ENCODE data around the gene RANBP3.
"Not testable (repeated sequence)": the region's sequence is repeated elsewhere in the genome, so short reads cannot be mapped to it uniquely, and the experiment has no call there.

RANBP3 gene

DNA sequence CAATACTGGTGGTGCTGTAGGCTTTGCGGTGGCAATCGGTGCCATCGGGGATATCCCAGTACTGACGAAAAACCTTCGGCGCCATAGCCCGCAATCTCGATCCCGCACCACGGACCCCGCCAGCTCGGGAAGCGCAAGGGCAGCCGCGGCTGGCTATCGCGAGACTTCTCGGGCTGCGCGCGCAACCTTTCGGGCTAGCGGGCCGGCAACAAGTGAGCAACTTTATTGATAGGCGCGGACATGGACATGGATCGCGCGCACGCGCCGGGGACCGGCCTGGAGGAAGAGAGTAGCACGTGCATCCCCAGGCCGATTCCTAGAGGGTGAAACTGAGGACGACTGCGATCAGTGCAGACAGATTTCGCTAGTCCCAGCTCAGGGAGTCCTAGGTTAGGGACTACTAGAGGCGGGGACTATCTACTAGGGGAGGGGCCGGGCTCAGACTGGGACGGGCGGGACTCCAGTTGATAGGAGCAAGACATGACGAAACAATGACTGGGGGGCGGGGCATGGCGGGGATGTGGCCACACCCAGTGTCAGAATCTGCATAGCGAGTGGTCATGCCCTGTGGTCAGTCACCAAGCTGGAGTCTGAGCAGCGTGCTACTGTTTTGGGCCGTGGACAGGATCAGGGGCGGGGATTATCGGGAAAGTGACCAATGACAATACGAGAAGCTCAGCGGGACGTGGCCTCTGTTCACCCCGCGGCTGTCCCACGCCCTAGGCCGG, 74.2 kb downstream of the RANBP3 start, which contains the start of gene NDUFA11:
Gene NDUFA11, minus strand, starts transcription at position 167 of the 728 bp plus-strand sequence. Its CDS starts 82 bp downstream, at position 85.
- DNase-seq (ENCODE audit: low read depth): peak; percentile 96

DNA sequence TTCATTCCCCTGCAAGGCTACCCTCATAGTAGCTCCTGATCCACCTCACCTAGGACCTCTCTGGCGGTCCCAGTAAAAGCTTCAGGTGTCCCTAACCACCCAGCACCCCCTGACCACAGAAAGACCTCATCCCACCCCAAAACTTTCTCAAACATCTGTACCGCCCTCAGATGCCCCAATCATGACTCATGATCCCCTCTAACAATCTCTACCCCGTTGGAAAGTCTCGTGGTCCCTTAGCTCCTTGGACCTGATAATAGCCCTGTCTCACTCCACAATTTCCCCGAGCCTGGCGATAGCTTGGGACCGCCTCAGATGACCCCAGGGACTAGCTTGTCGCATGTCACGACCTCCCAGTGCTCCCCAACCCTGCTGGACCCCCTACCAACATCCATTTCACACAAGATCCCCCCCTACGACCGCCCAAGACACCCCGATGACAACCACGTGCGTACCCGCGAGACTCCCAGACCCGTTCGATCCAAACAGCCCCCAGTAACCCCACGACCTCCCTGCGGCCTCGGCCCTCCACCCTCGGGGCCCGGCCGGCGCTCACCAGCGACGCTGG, 74.8 kb downstream of the RANBP3 start:
- no peak for DNase-seq (ENCODE audit: low read depth)

DNA sequence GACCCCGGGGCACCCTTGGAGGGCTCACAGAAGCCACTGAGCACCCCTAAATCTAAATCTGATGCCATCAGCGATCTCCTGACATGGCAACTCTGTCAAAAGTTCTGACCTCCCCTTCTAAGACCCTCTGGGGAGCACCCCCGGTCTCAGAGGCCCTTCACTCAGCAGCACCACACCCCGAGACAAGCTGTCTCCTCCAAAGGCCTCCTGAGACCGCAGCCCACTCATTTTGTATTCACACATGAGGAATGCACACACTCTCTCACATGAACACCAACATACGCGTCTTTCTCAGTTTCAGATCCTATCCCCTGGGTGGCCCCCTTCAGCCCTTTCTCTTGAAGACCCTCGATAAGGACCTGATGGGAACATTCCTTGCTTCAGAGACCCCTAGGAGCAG, 77.0 kb downstream of the RANBP3 start:
- DNase-seq (ENCODE audit: low read depth): no peak

DNA sequence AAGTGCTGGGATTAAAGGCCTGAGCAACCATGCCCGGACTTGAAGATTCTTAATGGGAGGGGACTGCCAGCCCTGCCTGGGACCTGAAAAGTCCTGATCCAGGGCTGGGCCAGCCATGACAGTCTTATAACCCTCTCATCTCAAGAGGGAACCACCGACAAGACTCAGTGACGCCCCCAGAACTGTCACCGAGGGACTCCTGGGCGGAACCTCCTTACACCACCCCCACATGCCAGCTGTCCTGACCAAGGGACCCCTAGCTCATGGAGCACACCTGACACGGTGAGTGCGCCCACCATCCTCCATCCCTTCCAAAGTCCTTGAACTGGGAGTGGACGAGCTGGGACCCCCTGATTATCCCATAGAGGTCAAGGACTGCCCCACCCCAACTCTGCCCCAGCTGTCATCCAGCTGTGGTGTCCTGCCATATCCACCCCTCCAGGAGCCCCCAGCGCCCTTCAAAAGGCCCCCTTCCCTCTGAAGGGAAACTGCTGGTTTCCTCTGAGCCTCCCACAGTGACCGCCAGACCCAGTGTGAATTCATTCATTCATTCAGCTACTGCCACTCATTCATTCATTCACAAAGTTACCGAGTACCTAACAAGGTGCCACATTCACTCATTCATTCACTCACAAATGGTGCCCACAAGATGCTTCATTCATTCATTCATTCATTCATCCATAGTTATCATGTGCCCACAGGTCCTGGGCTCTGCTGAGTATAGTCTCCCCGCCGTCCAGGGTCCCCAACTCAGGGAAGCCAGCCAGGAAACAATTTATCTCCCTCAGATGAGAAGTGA, 78.0 kb downstream of the RANBP3 start:
- DNase-seq (ENCODE audit: low read depth): no peak

DNA sequence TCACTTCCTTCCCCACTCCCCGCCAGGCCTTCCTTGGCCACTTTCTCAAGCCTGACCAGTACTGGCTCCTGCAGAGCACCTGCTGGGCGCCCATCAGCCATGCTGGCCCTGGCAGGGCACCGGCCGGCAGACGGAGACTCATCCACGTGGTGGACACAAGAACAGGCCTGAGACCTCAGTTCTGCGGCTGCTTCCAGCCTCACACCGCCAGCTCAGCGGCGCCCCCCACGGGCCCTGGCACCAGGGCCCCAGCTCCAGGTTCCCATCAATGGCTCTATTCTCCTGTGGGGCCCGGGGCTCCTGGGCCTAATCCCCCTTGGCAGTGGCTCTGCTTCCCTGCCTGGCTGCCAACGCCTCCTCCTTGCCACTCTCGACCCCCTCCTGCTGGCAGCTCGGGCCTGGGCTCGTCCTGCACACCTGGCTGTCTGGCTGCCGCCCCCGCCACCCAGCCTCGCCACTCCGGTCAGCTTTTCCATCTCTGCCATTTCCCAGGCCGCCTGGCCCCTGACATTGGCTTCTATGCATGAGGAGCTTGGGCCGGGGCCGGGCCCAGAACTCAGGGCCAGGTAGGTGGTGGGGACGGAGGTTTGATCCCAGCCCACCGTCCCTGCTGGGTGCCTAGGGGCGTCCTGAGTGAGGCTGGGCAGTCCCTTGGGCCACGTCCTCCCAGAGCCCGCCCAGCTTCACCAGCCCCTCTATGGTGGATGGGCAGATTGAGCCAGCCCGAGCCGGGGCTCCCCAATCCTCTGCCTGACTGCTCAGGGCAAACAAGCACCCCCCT, 80.6 kb downstream of the RANBP3 start:
- no peak for DNase-seq (ENCODE audit: low read depth)

DNA sequence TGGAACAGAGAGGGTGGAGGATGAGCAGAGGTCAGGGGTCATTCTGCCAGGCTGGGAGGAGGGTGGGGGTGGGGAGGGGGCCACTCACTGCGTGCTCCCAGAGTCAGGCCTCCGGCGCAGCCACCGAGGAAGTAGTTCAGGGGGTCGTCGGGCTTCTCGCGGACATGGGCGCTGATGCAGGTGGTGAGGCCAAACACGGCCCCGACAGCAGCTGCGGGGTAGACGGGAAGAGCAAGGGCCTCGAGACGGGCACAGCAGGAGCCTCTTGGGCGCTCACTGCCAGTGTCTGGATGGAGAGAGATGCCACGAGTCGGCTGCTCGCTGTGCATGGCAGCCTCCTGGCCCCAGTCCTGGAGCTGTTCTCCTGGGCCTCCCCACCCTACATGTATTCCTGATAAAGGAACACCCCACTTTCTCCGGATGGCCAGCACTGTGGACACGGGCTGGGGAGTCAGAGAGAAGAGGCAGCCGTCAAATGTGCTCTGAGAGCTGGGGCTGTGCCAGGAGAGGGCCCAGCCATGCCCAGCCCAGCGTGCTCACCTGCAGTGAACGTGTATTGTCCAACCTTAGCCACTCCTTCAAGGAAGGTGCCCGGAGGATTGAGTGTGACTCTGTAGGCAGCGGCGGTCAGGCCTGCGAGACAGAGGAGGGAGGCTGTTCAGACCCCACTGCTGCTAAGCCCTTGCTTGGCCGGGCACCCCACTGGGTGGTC, 81.4 kb downstream of the RANBP3 start:
- no peak for DNase-seq (ENCODE audit: low read depth)

DNA sequence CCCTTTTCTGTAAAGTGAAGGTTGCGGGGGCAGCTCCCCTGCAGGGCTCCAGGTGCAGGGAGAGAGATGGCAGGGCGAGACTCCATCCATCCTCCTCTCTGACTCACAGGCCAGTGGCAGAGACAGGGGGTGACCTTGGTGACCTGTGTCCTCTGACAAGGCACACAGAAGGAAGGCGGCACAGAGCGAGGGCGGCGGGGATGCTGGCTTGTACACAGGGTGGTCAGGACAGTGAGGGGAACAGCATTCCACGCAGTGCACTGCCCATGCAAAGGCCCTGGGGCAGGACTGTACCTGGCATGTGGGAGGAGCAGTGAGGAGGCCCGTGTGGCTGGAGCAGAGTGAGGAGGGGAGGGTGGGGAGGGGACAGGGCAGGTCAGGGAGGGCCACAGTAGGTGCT, 82.0 kb downstream of the RANBP3 start:
- DNase-seq (ENCODE audit: low read depth): no peak

DNA sequence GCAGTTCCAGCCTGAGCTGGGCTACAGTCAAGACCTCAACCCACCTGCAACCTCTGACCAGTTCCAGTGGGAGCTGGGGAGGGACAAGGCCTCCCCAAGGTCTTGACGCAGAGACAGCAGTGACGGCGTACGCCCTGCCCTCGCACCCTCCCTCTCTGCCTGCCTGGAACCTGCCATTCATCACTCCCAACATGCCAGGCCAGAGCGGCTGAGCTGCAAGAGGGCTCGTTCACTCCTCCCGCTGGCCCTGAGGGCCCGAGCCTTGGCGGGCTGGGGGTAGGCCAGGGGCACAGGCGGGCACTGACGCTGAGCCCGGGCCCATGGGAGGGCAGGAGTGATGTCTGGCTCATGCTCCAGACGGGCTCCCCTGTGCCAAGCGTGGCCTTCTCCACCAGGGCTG, 82.5 kb downstream of the RANBP3 start:
- DNase-seq (ENCODE audit: low read depth): no peak

DNA sequence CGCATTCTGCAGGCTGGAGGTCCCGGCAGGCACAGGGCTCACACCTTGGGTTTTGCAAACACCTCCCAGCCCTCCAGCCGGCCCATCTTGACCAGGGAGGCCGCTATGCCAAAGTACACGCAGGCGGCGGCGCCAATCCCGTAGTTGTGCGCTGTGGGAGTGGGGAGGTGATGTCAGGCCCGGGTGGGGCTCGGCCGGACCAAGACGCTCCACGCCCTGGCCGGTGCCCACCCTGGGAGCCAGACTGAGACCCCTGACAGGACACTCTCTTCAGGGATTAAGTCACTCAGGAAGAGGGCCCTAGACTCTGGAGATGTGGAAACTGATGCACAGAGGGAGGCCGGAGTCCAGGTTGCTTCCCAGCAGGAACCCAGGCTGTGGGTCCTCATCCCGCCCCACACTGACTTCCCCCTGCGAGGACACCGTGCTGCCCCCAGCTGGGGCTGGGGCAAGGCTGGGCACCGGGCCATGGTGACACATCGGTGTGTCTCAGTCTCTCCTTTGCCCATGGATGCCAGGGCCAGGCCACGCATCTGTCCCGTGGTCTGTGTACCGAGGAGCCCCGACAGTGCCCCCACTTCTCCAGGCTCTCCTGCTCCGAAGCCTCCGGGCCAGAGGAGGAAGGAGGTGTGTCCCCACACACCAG, 83.1 kb downstream of the RANBP3 start:
- DNase-seq (ENCODE audit: low read depth): no peak

DNA sequence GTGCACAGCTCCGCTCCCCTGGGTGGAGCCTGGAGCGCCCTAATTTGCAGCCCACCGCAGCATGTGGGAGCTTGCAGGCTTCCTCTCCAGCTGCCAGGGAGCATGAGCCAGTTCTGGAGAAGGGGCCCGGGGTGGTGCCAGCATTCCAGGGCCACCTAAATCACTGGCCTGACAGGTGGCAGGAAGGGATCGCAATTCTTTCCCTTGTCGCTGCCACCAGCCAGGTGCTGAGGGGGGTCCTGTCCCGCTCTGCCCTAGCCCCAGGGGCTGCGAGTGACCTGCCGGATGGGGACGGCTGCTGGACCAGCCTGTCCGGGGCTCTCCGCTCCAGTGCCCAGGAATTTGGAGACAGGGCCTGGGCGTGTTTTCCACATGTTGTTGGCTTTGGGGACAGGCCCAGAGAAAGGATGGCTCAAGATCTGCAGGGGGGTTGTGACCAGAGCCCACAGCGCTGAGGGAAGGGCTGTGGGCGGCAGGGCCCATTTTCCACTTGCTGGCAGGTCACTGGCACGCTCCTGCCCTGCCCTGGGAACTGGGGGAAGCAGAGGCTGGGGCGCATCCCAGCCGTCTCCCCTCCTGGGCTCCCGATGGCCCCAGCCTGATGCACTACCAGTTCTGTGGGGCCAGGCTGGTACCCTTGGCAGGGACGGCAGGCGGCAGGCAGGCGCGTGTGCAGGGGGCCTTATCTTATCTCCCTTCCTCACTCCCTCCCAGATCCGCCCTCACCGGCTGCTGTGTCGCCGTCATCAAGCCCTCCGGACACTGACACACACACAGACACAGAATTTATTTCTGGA, 83.8 kb downstream of the RANBP3 start:
- no peak for DNase-seq (ENCODE audit: low read depth)

DNA sequence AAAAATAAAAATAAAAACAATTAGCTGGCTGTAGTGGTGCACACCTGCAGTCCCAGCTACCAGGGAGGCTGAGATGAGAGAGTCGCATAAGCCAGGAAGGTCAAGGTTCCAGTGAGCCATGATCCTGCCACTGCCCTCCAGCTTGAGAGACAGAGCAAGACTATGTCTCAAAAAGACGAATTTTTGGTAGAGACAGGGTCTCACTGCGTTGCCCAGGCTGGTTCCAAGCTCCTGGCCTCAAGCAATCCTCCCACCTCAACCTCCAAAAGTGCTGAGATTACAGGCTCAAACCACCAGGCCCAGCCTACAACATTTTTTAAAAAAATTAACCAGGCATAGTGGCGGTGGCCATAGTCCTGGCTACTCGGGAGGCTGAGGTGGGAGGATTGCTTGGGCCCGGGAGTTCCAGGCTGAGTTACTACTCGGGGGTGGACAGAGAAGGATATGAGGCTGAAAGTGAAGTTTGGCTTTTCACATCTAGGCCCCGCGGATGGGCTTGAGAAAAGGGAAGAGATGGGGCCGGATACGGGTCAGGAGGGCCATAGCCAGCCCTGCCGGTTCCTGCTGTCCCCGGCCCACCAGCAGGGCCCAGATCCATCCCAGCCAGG, 84.5 kb downstream of the RANBP3 start:
- DNase-seq (ENCODE audit: low read depth): no peak

DNA sequence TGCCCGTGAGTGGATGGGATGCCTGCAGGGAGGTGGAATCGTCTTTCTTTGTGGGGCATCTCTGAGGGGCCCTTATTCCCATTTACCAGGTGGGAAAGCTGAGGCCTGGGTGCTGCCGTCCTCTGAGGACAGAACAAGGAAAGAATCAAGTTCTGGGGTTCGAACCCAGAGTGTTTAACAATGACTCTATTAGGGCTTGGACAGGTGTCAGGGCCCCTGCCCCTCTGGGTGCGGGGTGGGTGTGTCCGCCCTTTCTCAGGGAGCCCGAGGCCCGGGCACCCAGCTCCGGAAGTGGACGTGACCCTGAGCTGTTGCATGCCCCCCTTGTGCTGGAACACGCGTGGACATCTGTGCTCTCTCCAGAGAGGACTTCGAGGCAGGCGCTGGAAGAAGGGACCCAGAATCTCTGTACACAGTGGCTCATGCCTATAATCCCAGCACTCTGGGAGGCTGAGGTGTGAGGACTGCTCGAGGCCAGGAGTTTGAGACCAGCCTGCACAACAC, 85.1 kb downstream of the RANBP3 start:
- DNase-seq (ENCODE audit: low read depth): no peak

DNA sequence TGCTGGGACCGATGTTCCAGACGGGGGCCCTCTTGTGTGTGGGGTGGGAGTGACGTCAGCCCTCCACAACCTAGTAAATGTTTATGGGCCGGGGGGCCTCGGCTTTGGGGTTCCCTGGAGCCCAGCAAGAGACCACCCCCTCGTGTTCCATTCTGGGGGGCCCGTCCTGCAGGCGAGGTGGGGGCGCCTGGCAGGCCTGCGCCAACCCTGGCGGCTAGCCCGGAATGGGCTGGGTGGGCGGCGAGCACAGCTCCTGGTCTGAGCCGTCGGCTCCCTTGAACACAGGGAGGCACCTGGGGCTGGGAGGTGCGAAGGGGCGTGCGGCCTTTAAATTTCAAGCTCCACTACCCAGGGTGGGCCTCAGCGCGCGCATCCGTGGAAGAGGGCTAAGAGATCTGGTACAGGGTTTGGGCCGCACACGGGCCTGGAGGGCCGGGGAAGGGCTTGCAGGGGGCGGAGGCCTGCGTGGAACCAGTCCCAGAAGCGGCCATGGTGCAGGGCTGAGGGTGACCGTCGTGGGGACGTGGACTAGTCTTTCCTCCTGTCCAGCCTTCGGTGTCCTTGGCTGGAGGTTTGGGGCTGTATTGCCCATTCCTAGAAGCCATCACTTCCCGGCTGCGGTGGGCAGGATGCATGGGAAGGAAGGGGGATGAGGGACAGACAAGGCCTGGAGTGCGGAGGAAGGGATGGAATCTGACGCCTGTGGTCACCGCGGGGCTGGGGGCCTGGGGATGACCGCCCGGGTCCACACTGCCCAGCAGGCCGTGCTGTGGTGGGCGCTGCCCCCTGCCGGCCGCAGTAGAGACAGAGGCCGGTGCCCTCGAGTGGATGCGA, 85.8 kb downstream of the RANBP3 start:
- no peak for DNase-seq (ENCODE audit: low read depth)

DNA sequence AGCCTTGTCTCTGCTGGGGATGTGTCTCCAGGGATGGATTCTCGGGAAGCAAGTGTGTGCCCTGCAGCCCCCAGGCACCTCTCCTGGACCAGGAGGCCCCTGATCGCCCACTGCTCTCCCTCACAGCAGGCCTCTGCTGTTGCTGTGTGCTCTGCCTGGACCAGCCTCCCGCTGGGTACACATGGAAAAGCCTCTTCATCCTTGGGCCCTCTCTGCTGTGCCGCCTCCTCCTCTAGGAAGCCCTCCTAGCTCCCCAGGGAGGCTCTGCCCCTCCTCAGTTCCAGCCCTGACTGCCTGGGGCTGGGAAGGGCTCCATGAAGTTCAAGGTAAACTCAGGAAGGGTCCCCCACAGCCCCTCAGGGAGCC, 86.4 kb downstream of the RANBP3 start:
- no peak for DNase-seq (ENCODE audit: low read depth)

DNA sequence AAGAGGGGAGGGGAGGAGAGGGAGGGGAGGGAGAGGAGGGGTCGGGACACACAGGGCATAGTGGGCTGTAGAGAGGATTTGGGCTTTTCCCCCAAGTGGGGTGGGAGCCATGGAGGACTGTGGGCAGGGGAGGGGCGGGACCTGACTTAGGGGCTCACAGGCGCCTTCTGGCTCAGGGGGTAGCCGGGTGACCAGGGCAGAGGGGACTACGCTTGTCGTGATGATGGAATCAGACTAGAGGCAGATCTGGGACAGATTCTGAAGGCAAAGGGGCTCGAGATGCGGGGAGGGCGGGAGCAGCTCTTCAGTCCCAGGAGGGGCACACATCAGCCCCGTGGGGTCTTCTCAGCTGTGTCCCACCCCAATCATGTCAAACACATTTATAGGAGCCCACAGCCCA, 87.8 kb downstream of the RANBP3 start:
- no peak for DNase-seq (ENCODE audit: low read depth)

DNA sequence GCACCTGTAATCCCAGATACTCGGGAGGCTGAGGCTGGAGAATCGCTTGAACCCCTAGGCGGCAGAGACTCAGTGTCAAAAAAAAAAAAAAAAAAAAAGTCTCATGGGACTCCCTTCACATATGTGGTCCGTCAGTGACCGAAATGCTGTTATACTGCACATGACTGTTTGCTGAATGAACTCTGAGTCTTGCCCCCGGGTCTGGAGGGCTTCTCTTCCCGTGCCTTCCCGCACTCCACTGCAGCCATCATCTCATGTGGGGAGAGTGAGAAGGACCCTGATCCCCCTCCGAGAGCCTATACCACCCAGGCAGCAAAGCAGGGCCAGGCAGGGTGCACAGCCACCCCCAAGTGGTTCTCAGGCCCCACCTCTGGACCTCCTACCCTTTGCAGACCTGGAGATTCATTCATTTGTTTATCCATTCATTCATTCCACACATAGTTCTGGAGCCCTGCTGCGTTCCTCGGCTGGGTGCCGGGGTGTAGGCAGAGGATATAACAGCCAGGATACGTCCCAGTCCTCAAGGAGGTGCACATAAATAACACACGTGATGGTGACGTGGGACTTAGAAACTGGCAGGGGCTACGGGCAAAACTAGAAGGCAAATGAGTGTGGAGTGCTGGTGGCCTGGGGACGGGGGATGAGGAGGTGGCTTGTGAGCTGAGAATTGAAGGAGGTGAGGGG, 88.5 kb downstream of the RANBP3 start:
- DNase-seq (ENCODE audit: low read depth): no peak

DNA sequence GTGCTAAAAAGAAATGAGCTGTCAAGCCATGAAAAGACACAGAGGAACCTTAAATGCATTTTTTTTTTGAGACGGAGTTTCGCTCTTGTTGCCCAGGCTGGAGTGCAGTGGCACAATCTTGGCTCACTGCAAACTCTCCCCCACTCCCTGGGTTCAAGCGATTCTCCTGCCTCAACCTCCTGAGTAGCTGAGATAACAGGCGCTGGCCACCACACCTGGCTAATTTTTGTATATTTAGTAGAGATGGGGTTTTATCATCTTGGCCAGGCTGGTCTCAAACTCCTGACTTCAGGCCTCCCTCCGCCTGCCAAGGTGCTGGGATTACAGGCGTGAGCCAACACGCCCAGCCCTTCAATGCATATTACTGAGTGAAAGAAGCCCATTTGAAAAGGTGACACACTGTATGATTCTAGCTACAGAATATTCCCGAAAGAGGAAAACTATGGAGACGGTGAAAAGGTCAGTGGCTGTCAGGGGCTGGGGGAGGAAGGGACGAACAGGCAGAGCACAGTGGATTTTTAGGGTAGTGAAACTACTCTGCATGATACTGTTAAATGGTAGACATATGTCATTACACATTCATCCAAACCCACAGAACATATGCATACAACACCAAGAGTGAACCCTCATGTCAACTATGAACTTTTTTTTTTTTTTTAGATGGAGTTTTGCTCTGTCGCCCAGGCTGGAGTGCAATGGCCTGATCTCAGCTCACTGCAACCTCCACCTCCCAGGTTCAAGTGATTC, 93.7 kb downstream of the RANBP3 start:
- not testable (repeated sequence) for DNase-seq (ENCODE audit: low read depth)
